Neural cell (in vitro differentiated cells): Measurements from ENCODE around the gene KLHDC8A. TPM values are rescaled to one million over a fixed set of nuclear protein-coding genes. Genes with fewer than 3 reads are reported as not detected.

Source experiments
- H2AFZ ChIP-seq: fragments of 200-600, 300-800 bp; sonication (generic), shearing (Covaris generic); 2 replicates; pipeline ENCODE4 v1.6.0; 2014; ENCODE audit warnings: low read depth, mild to moderate bottlenecking, antibody characterized with exemption, low read length, moderate library complexity
- H3F3A ChIP-seq: fragments of 200-600 bp; shearing (Covaris generic); 2 replicates; pipeline ENCODE4 v1.6.1; 2016; ENCODE audit warnings: mild to moderate bottlenecking, moderate library complexity, mixed read lengths, antibody characterized with exemption, low read length; ENCODE audit not compliant: insufficient read depth, poor library complexity, severe bottlenecking
- H3K27ac ChIP-seq: fragments of 200-600, 300-800 bp; sonication (generic), shearing (Covaris generic); 2 replicates; pipeline ENCODE4 v1.5.1; 2014; ENCODE audit warnings: mild to moderate bottlenecking, low read length, moderate library complexity
- H3K27me3 ChIP-seq: fragments of 300-800, 200-600 bp; sonication (generic), shearing (Covaris generic); 2 replicates; pipeline ENCODE4 v1.6.0; 2014; ENCODE audit warnings: mild to moderate bottlenecking, low read depth, low read length, moderate library complexity; ENCODE audit not compliant: insufficient read depth
- H3K36me3 ChIP-seq: fragments of 300-800, 200-600 bp; sonication (generic), shearing (Covaris generic); 2 replicates; pipeline ENCODE4 v1.5.1; 2014; ENCODE audit warnings: mild to moderate bottlenecking, antibody characterized with exemption, low read length, moderate library complexity; ENCODE audit not compliant: insufficient read depth
- H3K4me2 ChIP-seq: fragments of 300-800, 200-600 bp; sonication (generic), shearing (Covaris generic); 2 replicates; pipeline ENCODE4 v1.6.0; 2014; ENCODE audit warnings: mild to moderate bottlenecking, low read length
- H3K4me3 ChIP-seq: fragments of 300-800, 200-600 bp; sonication (generic), shearing (Covaris generic); 2 replicates; pipeline ENCODE4 v1.5.1; 2014; ENCODE audit warnings: mild to moderate bottlenecking, low read length, moderate library complexity
- H3K79me2 ChIP-seq: fragments of 200-600 bp; shearing (Covaris generic); replicated peaks from 2 replicates; pipeline ENCODE4 v1.6.0; 2014; ENCODE audit warnings: mild to moderate bottlenecking, low read length, moderate library complexity; ENCODE audit not compliant: insufficient read depth
- H3K9ac ChIP-seq: fragments of 300-800, 200-600 bp; sonication (generic), shearing (Covaris generic); 2 replicates; pipeline ENCODE4 v1.6.1; 2016; ENCODE audit warnings: mild to moderate bottlenecking, low read length, mixed read lengths
- H3K9me2 ChIP-seq: fragments of 200-600 bp; shearing (Covaris generic); 2 replicates; pipeline ENCODE4 v1.6.1; 2016; ENCODE audit warnings: mild to moderate bottlenecking, low read length, mixed read lengths; ENCODE audit not compliant: insufficient read depth
- H3K9me3 ChIP-seq: fragments of 200-600, 300-800 bp; sonication (generic), shearing (Covaris generic); 2 replicates; pipeline ENCODE4 v1.6.1; 2016; ENCODE audit warnings: mild to moderate bottlenecking, mixed run types, low read length, moderate library complexity, mixed read lengths
- H4K20me1 ChIP-seq: fragments of 200-600 bp; shearing (Covaris generic); 2 replicates; pipeline ENCODE4 v1.6.1; 2016; ENCODE audit warnings: mild to moderate bottlenecking, mixed run types; ENCODE audit not compliant: insufficient read depth
- CTCF ChIP-seq: fragments of 450-650 bp; IDR thresholded peaks from 2 replicates; pipeline ENCODE4 v1.5.1; 2014; ENCODE audit warnings: antibody characterized with exemption, mild to moderate bottlenecking, moderate library complexity; ENCODE audit not compliant: poor library complexity, severe bottlenecking
- EP300 ChIP-seq: fragments of 450-650 bp; conservative IDR thresholded peaks from 2 replicates; pipeline ENCODE4 v1.6.1; 2014; ENCODE audit warnings: antibody characterized with exemption, mild to moderate bottlenecking, moderate library complexity; ENCODE audit not compliant: poor library complexity, severe bottlenecking
- EZH2 ChIP-seq: fragments of 200-600, 300-800 bp; shearing (Covaris generic), sonication (generic); IDR thresholded peaks from 2 replicates; pipeline ENCODE4 v1.6.1; 2014; ENCODE audit warnings: antibody characterized with exemption, low read length, borderline replicate concordance, mild to moderate bottlenecking; ENCODE audit not compliant: insufficient read depth, poor library complexity, severe bottlenecking
- MXI1 ChIP-seq: fragments of 450-650 bp; conservative IDR thresholded peaks from 2 replicates; pipeline ENCODE4 v1.6.1; 2014; ENCODE audit warnings: antibody characterized with exemption, mild to moderate bottlenecking; ENCODE audit not compliant: poor library complexity, severe bottlenecking
- POLR2AphosphoS5 ChIP-seq: IDR thresholded peaks from 2 replicates; pipeline ENCODE4 v1.6.1; 2012
- RAD21 ChIP-seq: fragments of 450-650 bp; conservative IDR thresholded peaks from 2 replicates; pipeline ENCODE4 v1.6.1; 2014; ENCODE audit warnings: antibody characterized with exemption, mild to moderate bottlenecking, moderate library complexity
- REST ChIP-seq: IDR thresholded peaks from 2 replicates; pipeline ENCODE4 v1.6.1; 2012; ENCODE audit warnings: borderline replicate concordance
- SMC3 ChIP-seq: fragments of 450-650 bp; conservative IDR thresholded peaks from 2 replicates; pipeline ENCODE4 v1.6.1; 2014; ENCODE audit warnings: antibody characterized with exemption, mild to moderate bottlenecking, moderate library complexity; ENCODE audit not compliant: poor library complexity
- TAF1 ChIP-seq: IDR thresholded peaks from 2 replicates; pipeline ENCODE4 v1.6.1; 2012; ENCODE audit warnings: low read depth
- polyA plus RNA-seq: library from polyadenylated mRNA; depleted of rRNA; stranded (reverse); fragments of >200 nt; gene quantifications from 2 replicates; pipeline ENCODE4 v1.2.3, GENCODE V29; 2014

The KLHDC8A gene
- polyA plus RNA-seq, 1 donor from 2014 or later, result 7.7 TPM

- H3K27me3 ChIP-seq, result no peaks in the 10 kb centered on the region
- no peaks in the 10 kb centered on the region for H3K9me3 ChIP-seq
- H2AFZ ChIP-seq, result no peak overlapping the region
- no peaks in the 10 kb centered on the region for H3K79me2 ChIP-seq
- H3K9me2 ChIP-seq, result no peaks in the 10 kb centered on the region
- H3K4me3 ChIP-seq, result no peak overlapping the region
- no peaks in the 10 kb centered on the region for H4K20me1 ChIP-seq
- H3K4me2 ChIP-seq, result no peak overlapping the region
- no peak overlapping the region for H3K27ac ChIP-seq
- no peak for TF ChIP-seq EP300
- no peak overlapping the region for H3K9ac ChIP-seq
- no peaks in the 10 kb centered on the region for H3F3A ChIP-seq
- H3K36me3 ChIP-seq, result no peaks in the 10 kb centered on the region
Observed at GRCh38 chr1:205377355-205377754, 20.6 kb upstream of the KLHDC8A start.

- no peak for TF ChIP-seq EP300
- no peak overlapping the region for H3K4me3 ChIP-seq
- no peak overlapping the region for H2AFZ ChIP-seq
- H3F3A ChIP-seq, result no peaks in the 10 kb centered on the region
- H3K4me2 ChIP-seq, result no peak overlapping the region
- no peak overlapping the region for H3K27ac ChIP-seq
- H3K27me3 ChIP-seq, result no peaks in the 10 kb centered on the region
- H3K36me3 ChIP-seq, result no peaks in the 10 kb centered on the region
- H3K9me2 ChIP-seq, result no peaks in the 10 kb centered on the region
- H3K79me2 ChIP-seq, result no peaks in the 10 kb centered on the region
- H4K20me1 ChIP-seq, result no peaks in the 10 kb centered on the region
- no peak overlapping the region for H3K9ac ChIP-seq
- H3K9me3 ChIP-seq, result no peaks in the 10 kb centered on the region
Observed at GRCh38 chr1:205376739-205377138, 20.0 kb upstream of the KLHDC8A start.

GRCh38 chr1:205375835-205376545, 19.3 kb upstream of the KLHDC8A start:
- Histone ChIP-seq H3K79me2 (no peaks in the 10 kb centered on the region), H3K9ac (no peak overlapping the region), H3K4me3 (no peak overlapping the region), H3K9me3 (no peaks in the 10 kb centered on the region), H2AFZ (no peak overlapping the region), H3K4me2 (no peak overlapping the region), H3K27ac (no peak overlapping the region), H3F3A (no peaks in the 10 kb centered on the region), H4K20me1 (no peaks in the 10 kb centered on the region), H3K27me3 (no peaks in the 10 kb centered on the region), H3K36me3 (no peaks in the 10 kb centered on the region), H3K9me2 (no peaks in the 10 kb centered on the region)
- TF ChIP-seq POLR2AphosphoS5, result no peak
- no peak for TF ChIP-seq EP300
- TF ChIP-seq MXI1, result no peak
- TF ChIP-seq EZH2, result no peak
- TF ChIP-seq SMC3, result no peak
- no peak for TF ChIP-seq CTCF
- no peak for TF ChIP-seq REST
- TF ChIP-seq TAF1, result no peak
- no peak for TF ChIP-seq RAD21
